G401.6 (cell line): ENCODE data around the gene LBX2.
A peak's percentile ranks its signal among the peaks of the same experiment; 100 is the strongest.
"Not testable (repeated sequence)": the region's sequence is repeated elsewhere in the genome, so short reads cannot be mapped to it uniquely, and the experiment has no call there.

Experiments used
- FAIRE-seq: peaks from 2 replicates; lab custom pipeline; 2012; peaks lifted over from hg19 to GRCh38; lab: Jason Lieb, UNC

Gene LBX2

GRCh38 chr2:74482801-74483674, 16.4 kb downstream of the LBX2 start, which contains the start of the genes CCDC142 and TTC31:
Gene CCDC142, minus strand, starts transcription at chr2:74482998. Its CDS starts 161 bp downstream, at chr2:74482837.
Gene TTC31, plus strand, starts transcription at chr2:74483081. Its CDS starts 15 bp downstream, at chr2:74483096.
- peak; percentile 91 for FAIRE-seq

DNA sequence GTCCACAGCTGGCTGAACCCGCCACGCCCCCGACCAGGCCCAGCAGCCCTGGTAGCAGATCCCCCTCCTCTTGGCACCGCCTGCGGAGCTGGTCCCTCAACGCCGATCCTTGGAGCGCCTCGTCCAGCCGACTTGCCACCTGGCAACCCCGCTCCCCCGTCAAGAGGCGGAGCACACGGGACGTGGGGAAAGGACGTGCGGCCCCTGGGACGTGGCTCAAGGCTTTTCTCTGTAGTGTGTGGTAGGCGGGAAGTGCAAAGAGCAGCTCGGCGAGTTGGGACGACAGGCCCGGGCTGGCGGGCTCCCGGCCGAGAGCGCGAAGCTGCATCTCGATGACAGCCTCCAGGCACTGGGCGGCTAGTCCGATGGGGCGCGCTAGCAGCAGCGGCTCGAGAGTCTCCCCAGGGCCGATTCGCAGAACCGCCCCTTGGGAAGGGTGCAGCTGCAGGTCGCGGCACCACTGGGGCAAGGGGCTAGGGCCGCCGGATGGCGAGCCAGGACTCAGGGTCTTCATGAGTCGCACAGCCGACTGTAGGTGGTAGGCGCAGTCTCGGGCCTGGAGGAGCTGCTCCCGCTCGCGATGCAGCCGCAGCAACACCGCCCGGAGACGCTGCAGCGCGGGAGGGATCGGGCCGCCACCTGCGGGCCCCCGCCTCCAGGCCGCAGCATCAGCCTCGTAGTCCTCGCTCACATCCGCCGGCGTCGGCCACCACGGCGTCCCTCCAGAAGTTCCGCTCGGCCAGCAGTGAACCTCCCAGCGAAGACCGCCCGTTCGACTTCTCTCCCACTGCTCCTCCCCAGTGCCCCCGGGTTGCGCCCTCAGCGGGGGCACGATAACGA, 17.2 kb downstream of the LBX2 start:
- FAIRE-seq, result no peak

GRCh38 chr2:74481431-74481830, 18.0 kb downstream of the LBX2 start:
- FAIRE-seq, result no peak

DNA sequence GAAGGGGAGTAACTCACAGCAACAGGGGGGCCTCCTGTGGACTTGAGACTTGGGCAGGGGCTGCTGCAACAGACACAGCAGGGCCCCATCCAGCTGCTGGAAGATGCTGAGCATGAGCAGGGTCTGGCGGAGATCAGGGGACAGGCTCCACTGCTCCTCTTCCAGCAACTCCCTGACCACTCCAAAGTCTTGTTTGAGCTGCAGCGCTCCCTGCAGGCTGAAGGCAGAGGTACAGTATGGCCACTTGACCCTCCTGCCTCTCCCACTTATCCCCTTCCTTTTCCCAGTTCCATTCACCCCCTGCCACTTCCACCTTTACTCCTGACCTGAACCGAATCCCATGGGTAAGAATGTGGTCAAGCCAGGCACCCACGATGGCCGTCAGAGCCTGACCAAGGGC, 24.5 kb downstream of the LBX2 start:
- FAIRE-seq, result no peak

GRCh38 chr2:74474481-74474880, 24.9 kb downstream of the LBX2 start:
- FAIRE-seq, result no peak

DNA sequence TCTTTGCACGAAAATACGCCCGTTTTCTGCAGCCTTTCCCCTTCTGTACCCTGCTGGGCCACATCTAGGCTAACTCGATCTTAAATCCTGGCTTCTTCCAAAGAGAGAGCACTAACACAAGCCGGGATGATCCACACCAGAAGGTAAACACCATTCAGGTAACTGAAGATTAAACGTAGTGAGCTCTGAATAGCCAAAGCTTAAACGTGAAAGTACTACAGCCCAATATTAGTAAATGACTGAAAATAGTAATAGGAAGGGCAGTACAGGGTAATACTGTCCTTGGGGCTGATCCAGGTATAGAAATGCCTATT, 26.5 kb downstream of the LBX2 start:
- no peak for FAIRE-seq

- peak; percentile 87 for FAIRE-seq
Observed at GRCh38 chr2:74472086-74472944, 27.1 kb downstream of the LBX2 start, which contains the start of gene MRPL53. Gene MRPL53, minus strand, starts transcription at chr2:74472680. Its CDS starts 20 bp downstream, at chr2:74472660.

- no peak for FAIRE-seq
Observed at GRCh38 chr2:74471332-74472065, 27.9 kb downstream of the LBX2 start.

GRCh38 chr2:74470742-74471141, 28.7 kb downstream of the LBX2 start:
- FAIRE-seq, result not testable (repeated sequence)

DNA sequence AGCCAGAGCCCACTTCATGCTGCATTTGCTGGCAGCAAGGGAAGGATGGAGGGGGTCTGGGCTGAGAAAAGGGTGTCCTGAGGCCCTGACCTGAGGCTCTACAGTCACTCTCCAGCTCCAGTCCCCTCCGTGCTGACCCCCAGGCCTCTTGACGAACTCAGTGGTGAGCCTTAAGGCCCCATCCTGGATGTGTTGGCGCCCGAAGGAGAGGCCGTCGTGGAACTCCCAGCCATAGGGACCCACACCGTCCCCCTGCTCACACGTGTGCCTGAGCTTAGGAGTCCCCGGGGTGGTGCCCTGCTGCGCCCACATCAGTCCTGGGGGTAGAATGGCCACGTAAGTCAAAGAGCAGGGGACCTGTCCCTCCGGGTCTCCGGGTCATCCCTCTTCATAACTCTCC, 35.0 kb downstream of the LBX2 start:
- FAIRE-seq, result no peak

DNA sequence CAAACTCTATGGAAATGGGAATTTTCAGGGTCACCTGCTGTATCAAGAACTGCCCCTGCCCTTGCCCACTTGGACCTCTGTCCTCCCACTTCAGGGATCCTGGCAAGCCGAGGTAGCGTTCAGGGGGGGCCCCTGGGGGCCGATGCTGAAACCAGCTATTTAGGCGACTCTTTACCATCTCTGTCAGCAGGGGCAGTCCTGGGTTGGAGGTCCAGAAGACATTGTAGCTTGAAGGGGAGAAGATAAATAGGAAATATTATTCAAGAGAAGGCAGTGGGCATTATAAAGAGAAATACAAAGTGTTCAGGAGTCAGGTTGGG, 36.7 kb downstream of the LBX2 start:
- FAIRE-seq, result no peak

GRCh38 chr2:74462054-74462785, 37.2 kb downstream of the LBX2 start:
- no peak for FAIRE-seq

GRCh38 chr2:74461187-74462053, 38.0 kb downstream of the LBX2 start:
- no peak for FAIRE-seq

- FAIRE-seq, result not testable (repeated sequence)
Observed at GRCh38 chr2:74460187-74460586, 39.2 kb downstream of the LBX2 start.

GRCh38 chr2:74459503-74460118, 39.8 kb downstream of the LBX2 start:
- FAIRE-seq, result not testable (repeated sequence)

GRCh38 chr2:74458938-74459363, 40.5 kb downstream of the LBX2 start:
- FAIRE-seq, result no peak

DNA sequence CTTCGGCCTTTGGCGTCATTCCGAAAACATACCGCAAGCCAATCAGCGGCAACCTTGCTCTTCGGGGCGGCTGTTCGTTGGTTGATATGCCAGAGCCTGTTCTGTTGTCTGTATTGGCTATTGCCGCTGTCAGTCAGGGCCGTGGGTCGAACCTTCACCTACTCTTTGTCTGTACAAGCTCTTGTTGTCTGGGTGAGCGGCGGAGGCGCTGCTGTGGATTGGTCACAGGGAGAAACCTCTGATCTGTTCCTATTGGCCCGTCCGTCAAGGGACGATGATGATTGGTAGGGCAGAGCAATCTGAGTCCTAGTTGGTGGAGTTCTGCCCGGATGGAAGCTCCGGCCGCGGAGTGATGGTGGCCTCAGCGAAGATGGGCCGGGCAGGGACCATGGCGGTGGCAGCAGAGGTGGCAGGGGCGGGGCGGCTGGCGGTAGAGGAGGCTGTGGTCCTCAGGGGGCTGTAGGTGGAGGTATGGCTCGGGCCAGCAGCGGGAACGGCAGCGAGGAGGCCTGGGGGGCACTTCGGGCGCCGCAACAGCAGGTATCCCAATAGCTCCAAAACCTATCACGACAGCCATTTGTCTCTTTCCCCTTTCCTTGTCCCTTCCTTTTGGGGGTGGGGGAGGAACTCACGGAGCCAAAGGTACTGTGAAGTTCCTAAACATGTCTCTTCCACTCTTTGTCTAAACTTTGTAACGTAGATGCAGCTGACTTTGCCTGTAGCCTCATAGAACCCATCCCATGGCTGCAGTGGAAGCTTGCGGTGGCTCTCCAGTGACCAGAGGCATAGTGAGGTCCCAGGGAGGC, 41.1 kb downstream of the LBX2 start, which contains the start of gene WBP1:
Gene WBP1, plus strand, starts transcription at position 307 of the 806 bp plus-strand sequence. Its CDS starts 165 bp downstream, at position 472.
- peak; percentile 99 for FAIRE-seq

GRCh38 chr2:74457549-74458131, 41.8 kb downstream of the LBX2 start:
- no peak for FAIRE-seq
